IPS-20b (cell line): ENCODE measurements around the gene ENAH.

Experiments used
- H3K27ac ChIP-seq: one replicate; pipeline ENCODE4 v1.5.1; 2013; ENCODE audit warnings: low read length
- H3K27me3 ChIP-seq: 2 replicates; pipeline ENCODE4 v1.6.1; 2013; ENCODE audit warnings: mild to moderate bottlenecking, low read length, inconsistent platforms; ENCODE audit not compliant: insufficient read depth
- H3K36me3 ChIP-seq: 2 replicates; pipeline ENCODE4 v1.6.1; 2013; ENCODE audit warnings: low read depth, mild to moderate bottlenecking, inconsistent platforms, low read length, moderate library complexity; ENCODE audit not compliant: insufficient read depth
- H3K4me1 ChIP-seq: 2 replicates; pipeline ENCODE4 v1.6.1; 2013; ENCODE audit warnings: mild to moderate bottlenecking, control low read depth, inconsistent platforms, low read length, moderate library complexity; ENCODE audit not compliant: insufficient read depth
- H3K4me3 ChIP-seq: 2 replicates; pipeline ENCODE4 v1.5.1; 2013; ENCODE audit warnings: mild to moderate bottlenecking, low read length, inconsistent platforms
- H3K9ac ChIP-seq: 2 replicates; pipeline ENCODE4 v1.6.1; 2013; ENCODE audit warnings: low read depth, mild to moderate bottlenecking, inconsistent platforms, low read length, moderate library complexity
- H3K9me3 ChIP-seq: 2 replicates; pipeline ENCODE4 v1.6.1; 2013; ENCODE audit warnings: mild to moderate bottlenecking, low read depth, low read length, inconsistent platforms; ENCODE audit not compliant: insufficient read depth

ENAH gene

GRCh38 chr1:225595974-225596551 is 56.9 kb downstream of the ENAH start:
- Histone ChIP-seq H3K27me3 (no peaks in the 10 kb centered on the region), H3K4me1 (0 out of 2 replicates have a peak, but pooled peaks cover 3% of the 10 kb centered on the region), H3K27ac (no peak overlapping the region), H3K9ac (no peak overlapping the region), H3K9me3 (no peaks in the 10 kb centered on the region; the same call in 1 of the 2 replicates), H3K4me3 (no peak overlapping the region), H3K36me3 (peaks cover 14% of the 10 kb centered on the region)

- no peak overlapping the region for H3K27ac ChIP-seq
- H3K4me3 ChIP-seq: no peak overlapping the region
- H3K9ac ChIP-seq: no peak overlapping the region
- no peaks in the 10 kb centered on the region for H3K27me3 ChIP-seq
- 0 out of 2 replicates have a peak, but pooled peaks cover 6% of the 10 kb centered on the region for H3K4me1 ChIP-seq
- no peaks in the 10 kb centered on the region for H3K9me3 ChIP-seq
- H3K36me3 ChIP-seq: peaks cover 14% of the 10 kb centered on the region
Measured at GRCh38 chr1:225595452-225595851, 57.5 kb downstream of the ENAH start.

- H3K9me3 ChIP-seq: no peaks in the 10 kb centered on the region
- no peak overlapping the region for H3K9ac ChIP-seq
- H3K27ac ChIP-seq: no peak overlapping the region
- H3K4me1 ChIP-seq: 0 out of 2 replicates have a peak, but pooled peaks cover 6% of the 10 kb centered on the region
- H3K36me3 ChIP-seq: peaks cover 14% of the 10 kb centered on the region
- H3K27me3 ChIP-seq: no peaks in the 10 kb centered on the region
- no peak overlapping the region for H3K4me3 ChIP-seq
Measured at GRCh38 chr1:225593414-225593813, 59.5 kb downstream of the ENAH start.

GRCh38 chr1:225592362-225593025 is 60.4 kb downstream of the ENAH start:
- H3K36me3 ChIP-seq: peaks cover 14% of the 10 kb centered on the region
- H3K9ac ChIP-seq: no peak overlapping the region
- no peak overlapping the region for H3K27ac ChIP-seq
- no peaks in the 10 kb centered on the region for H3K9me3 ChIP-seq
- H3K4me3 ChIP-seq: no peak overlapping the region
- H3K4me1 ChIP-seq: peaks cover 6% of the 10 kb centered on the region; the same call in 1 of the 2 replicates
- no peaks in the 10 kb centered on the region for H3K27me3 ChIP-seq

- peaks cover 18% of the 10 kb centered on the region; the same call in 1 of the 2 replicates for H3K4me1 ChIP-seq
- H3K27ac ChIP-seq: no peak overlapping the region
- H3K9ac ChIP-seq: no peak overlapping the region
- no peak overlapping the region for H3K4me3 ChIP-seq
- H3K9me3 ChIP-seq: no peaks in the 10 kb centered on the region
- H3K36me3 ChIP-seq: no peaks in the 10 kb centered on the region
- no peaks in the 10 kb centered on the region for H3K27me3 ChIP-seq
Measured at GRCh38 chr1:225587310-225587709, 65.6 kb downstream of the ENAH start.

GRCh38 chr1:225581186-225581585 is 71.7 kb downstream of the ENAH start:
- Histone ChIP-seq H3K27ac (no peak overlapping the region), H3K9me3 (no peaks in the 10 kb centered on the region), H3K4me3 (no peak overlapping the region), H3K9ac (no peak overlapping the region), H3K36me3 (no peaks in the 10 kb centered on the region; the same call in 1 of the 2 replicates), H3K4me1 (peaks cover 47% of the 10 kb centered on the region), H3K27me3 (no peaks in the 10 kb centered on the region)

- H3K4me3 ChIP-seq: no peak overlapping the region
- H3K27me3 ChIP-seq: no peaks in the 10 kb centered on the region
- no peak overlapping the region for H3K9ac ChIP-seq
- H3K9me3 ChIP-seq: no peaks in the 10 kb centered on the region
- no peak overlapping the region for H3K27ac ChIP-seq
- H3K36me3 ChIP-seq: no peaks in the 10 kb centered on the region; the same call in 1 of the 2 replicates
- peaks cover 47% of the 10 kb centered on the region for H3K4me1 ChIP-seq
Measured at GRCh38 chr1:225580238-225581099, 72.5 kb downstream of the ENAH start.

- no peak overlapping the region for H3K9ac ChIP-seq
- H3K27me3 ChIP-seq: no peaks in the 10 kb centered on the region
- no peak overlapping the region for H3K4me3 ChIP-seq
- H3K4me1 ChIP-seq: peaks cover 47% of the 10 kb centered on the region
- H3K9me3 ChIP-seq: no peaks in the 10 kb centered on the region
- H3K36me3 ChIP-seq: no peaks in the 10 kb centered on the region; the same call in 1 of the 2 replicates
- H3K27ac ChIP-seq: no peak overlapping the region
Measured at GRCh38 chr1:225578251-225578977, 74.5 kb downstream of the ENAH start.

- H3K4me3 ChIP-seq: no peak overlapping the region
- no peaks in the 10 kb centered on the region for H3K27me3 ChIP-seq
- no peak overlapping the region for H3K9ac ChIP-seq
- H3K27ac ChIP-seq: no peak overlapping the region
- H3K9me3 ChIP-seq: no peaks in the 10 kb centered on the region
- H3K36me3 ChIP-seq: no peaks in the 10 kb centered on the region; the same call in 1 of the 2 replicates
- peaks cover 53% of the 10 kb centered on the region for H3K4me1 ChIP-seq
Measured at GRCh38 chr1:225577241-225577640, 75.7 kb downstream of the ENAH start.

GRCh38 chr1:225573216-225573615 is 79.7 kb downstream of the ENAH start:
- no peaks in the 10 kb centered on the region for H3K27me3 ChIP-seq
- no peak overlapping the region for H3K4me3 ChIP-seq
- H3K9ac ChIP-seq: no peak overlapping the region
- H3K9me3 ChIP-seq: no peaks in the 10 kb centered on the region
- H3K27ac ChIP-seq: no peak overlapping the region
- no peaks in the 10 kb centered on the region for H3K36me3 ChIP-seq
- peaks cover 35% of the 10 kb centered on the region for H3K4me1 ChIP-seq

GRCh38 chr1:225572422-225572821 is 80.5 kb downstream of the ENAH start:
- no peak overlapping the region for H3K9ac ChIP-seq
- no peaks in the 10 kb centered on the region for H3K36me3 ChIP-seq
- no peaks in the 10 kb centered on the region for H3K27me3 ChIP-seq
- no peak overlapping the region for H3K27ac ChIP-seq
- H3K4me3 ChIP-seq: no peak overlapping the region
- H3K9me3 ChIP-seq: no peaks in the 10 kb centered on the region
- peaks cover 27% of the 10 kb centered on the region for H3K4me1 ChIP-seq
